NCI-H460 (cell line): ENCODE data around the gene ZDHHC17. TPM values are rescaled to one million over a fixed set of nuclear protein-coding genes. Genes with fewer than 3 reads are reported as not detected.
"Not testable (repeated sequence)": the region's sequence is repeated elsewhere in the genome, so short reads cannot be mapped to it uniquely, and the experiment has no call there.

Source experiments
- DNase-seq: peaks from one replicate; pipeline ENCODE4 v3.0.0-alpha.2; 2016; ENCODE audit warnings: low read depth; ENCODE audit errors: extremely low read depth
- total RNA-seq: library from RNA; depleted of rRNA; stranded (reverse); fragments of >200 nt; shearing (Covaris generic); gene quantifications from 2 replicates; pipeline ENCODE4 v1.2.3, GENCODE V29; 2014

The ZDHHC17 gene
- total RNA-seq, 1 experiment from 2014 or later: 31.2 TPM

GRCh38 chr12:76764856-76765255 is 941 bp downstream of the ZDHHC17 start:
- no peak for DNase-seq

DNA sequence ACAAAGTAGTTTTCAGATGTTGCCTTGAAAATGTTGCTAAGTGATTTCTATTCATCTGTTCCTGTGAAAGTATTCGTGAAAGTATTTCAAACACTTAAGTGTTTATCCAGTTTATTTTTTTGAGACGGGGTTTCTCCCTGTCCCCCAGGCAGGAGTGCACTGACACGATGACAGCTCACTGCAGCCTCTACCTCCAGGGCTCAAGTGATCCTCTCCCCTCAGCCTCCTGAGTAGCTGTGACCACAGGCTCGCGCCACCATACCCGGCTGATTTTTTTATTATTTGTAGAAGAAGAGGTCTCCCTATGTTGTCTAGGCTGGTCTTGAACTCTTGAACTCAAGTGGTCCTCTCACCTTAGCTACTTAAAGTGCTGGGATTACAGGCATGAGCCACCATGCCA is 1.7 kb downstream of the ZDHHC17 start:
- no peak for DNase-seq

- DNase-seq: no peak
These were observed 2.2 kb downstream of the ZDHHC17 start for GRCh38 chr12:76766161-76766560.

DNA sequence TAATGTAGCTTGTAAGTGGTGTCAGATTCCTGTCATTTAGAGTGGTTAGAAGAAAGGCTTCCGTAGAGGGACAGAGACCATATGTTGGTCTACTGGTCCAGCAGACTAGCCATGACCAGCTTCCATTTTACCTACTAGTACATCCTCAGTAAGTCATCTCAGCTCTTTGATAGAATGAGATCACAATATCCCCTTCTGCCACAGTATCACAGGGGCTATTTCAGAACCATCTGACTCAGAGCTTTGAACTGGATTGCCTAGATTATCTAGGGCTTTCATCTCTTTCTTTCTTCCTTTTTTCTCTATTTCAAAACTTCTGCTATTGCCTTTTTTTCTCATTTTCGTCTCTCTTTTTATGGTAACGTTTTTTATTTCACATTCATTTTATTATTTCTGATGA is 4.7 kb downstream of the ZDHHC17 start:
- DNase-seq: no peak

DNA sequence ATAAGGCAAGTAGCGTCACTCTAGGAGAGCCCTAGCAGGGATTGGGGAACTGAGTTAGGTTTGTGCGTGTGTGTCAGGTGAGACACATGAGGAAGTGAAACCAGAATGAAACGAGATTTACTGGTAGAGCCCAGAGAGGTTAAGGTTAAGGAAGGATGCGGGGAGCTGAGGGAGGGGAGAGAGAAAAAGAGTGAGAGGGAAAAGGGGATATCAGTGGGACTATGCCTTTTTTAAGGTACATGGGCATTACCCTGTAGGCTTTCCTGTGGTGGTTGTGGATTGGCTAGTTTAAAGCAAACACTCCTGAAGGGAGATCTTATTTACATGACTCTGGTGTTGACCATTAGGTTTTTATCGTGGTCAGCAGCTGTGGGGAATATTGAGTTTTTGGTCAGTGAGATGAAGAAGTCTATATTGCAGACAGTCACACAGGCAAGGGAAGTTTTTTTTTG is 13.9 kb downstream of the ZDHHC17 start:
- DNase-seq: no peak

- no peak for DNase-seq
These were observed 14.4 kb downstream of the ZDHHC17 start for GRCh38 chr12:76778364-76778763.

- not testable (repeated sequence) for DNase-seq
These were observed 15.4 kb downstream of the ZDHHC17 start for GRCh38 chr12:76779310-76779709.

GRCh38 chr12:76781321-76781720 is 17.4 kb downstream of the ZDHHC17 start:
- DNase-seq: no peak

- DNase-seq: no peak
These were observed 18.6 kb downstream of the ZDHHC17 start for GRCh38 chr12:76782526-76782925.

DNA sequence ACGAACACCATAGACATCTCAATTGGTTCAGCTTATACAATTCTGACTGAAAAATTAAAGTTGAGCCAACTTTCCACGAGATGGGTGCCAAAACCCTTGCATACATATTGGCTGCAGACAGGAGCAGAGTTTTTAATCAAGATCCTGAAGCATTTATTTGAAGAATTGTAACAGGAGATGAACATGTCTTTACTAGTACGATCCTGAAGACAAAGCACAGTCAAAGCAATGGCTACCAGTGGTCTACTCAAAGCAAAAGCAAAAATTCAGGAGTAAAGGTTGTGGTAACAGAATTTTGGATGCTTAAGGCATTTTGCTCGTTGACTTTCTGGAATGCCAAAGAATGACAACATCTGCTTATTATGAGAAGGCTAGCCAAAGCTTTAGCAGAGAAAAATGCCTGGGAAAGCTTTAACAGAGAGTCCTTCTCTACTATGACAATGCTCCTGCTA is 20.7 kb downstream of the ZDHHC17 start:
- DNase-seq: no peak

- no peak for DNase-seq
These were observed 21.5 kb downstream of the ZDHHC17 start for GRCh38 chr12:76785407-76785806.

DNA sequence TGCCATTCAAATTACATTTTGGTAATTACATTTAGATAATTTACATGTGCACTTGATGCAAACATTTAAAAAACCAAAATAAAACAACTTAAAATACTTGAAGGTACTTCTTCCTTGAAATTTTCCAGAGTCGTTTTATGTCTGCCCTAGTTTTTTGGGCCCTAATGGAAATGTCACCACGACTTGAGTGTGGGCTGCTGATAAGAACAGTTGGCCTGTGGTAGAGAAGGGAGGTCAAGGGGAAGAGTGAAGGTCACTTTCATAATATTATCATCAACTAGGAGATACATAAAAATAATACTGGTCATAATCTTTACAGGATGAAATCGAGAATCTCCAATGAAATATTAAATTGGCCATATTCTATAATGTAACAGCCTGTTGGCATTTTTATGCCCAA is 23.1 kb downstream of the ZDHHC17 start:
- no peak for DNase-seq

DNA sequence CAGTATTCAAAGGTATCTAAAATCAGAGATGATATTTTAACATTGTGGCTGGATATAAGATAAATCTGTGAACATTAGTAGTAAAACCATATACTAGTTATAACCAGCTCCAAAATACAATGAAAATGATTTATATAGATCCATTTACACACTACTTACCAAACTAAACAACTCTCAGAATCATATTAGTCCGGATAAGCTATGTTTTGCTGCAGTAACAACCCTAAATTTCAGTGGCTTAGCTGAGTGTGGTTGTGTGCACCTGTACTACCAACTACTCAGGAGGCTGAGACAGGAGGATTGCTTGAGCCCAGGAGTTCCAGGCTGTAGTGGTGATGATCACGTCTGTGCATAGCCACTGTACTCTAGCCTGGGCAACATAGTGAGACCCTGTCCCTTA is 23.8 kb downstream of the ZDHHC17 start:
- no peak for DNase-seq

- no peak for DNase-seq
These were observed 25.6 kb downstream of the ZDHHC17 start for GRCh38 chr12:76789335-76790050.

- peak; percentile 19 for DNase-seq
These were observed 26.9 kb downstream of the ZDHHC17 start for GRCh38 chr12:76790564-76791552.

DNA sequence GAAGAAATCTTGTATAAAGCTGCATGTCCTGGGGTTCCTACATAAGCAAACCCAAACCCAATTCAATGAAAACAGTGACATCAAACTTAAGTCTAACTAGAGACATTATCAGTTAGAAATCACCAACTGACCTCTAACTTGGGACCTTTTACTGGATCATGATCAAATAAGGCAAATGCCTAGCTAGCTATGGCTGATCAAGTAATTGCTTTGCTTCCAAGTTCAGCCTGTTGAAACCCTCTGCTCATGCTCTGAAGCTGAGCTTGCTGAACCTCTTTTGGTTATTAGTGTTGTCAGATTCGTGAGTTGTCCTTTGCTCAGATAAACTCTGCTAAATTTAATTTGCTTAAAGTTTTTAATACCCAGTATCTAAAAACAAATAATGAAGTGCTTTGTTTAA is 28.9 kb downstream of the ZDHHC17 start:
- no peak for DNase-seq

GRCh38 chr12:76798864-76799263 is 34.9 kb downstream of the ZDHHC17 start:
- DNase-seq: no peak

DNA sequence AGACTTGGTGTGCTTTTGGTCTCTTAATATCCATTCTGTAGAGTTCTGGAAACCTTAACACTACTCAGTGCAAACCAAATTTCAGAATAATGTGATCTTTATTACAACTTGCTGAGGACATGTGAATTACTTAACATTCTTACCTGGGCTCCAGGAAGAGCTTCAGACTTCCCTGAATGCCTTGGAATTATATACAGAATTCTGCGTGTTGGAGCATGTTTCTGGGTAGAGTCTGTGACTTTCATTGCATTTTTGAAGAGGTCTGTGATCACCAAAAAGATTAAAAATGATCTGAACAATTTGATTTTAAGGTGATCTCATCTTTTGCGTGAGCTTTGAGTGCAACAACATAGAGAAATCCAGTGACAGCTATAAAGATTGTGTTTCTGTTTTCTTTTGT is 35.4 kb downstream of the ZDHHC17 start:
- no peak for DNase-seq

DNA sequence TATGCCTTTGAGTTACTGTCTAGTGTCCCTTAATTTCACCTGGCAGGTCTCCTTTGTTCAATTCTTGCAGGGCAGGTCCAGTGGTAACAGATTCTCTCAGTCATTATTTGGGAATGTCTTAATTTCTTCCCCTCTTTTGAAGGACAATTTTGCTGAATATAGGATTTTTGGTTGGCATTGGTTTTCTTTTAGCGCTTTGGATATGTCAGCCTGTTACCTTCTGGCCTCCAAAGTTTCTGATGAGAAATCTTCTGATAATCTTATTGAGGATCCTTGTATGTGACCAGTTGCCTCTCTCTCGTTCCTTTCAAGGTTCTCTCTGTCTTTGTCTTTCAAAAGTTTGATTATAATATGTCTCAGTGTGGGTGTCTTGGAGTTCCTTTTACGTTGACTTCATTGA is 38.1 kb downstream of the ZDHHC17 start:
- no peak for DNase-seq

DNA sequence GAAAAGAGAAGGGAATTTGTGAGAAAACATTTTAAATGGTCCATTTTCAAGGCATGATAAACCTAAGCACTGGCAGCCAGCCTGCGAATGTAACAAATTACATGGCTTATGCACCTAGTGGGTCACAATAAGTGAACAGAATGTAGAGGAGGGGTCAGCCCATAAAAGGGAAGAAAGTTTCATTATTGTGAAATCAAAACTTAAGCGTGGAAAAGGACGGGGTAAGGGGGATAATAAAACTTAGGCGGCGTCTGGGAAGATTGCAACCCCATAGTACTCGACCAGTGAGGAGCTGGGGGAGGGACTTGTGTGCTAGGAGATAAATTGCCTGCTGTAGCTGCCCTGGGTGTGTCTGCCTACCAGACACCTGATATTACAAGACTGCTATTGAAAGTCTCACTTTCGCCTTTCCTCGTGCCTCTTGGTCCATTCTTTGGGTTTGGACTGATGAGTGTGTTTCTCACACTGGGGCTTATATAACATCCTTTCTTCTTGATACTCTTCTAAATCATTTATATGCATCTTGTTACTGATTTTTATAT is 40.6 kb downstream of the ZDHHC17 start:
- DNase-seq: no peak

- no peak for DNase-seq
These were observed 46.9 kb downstream of the ZDHHC17 start for GRCh38 chr12:76810671-76811419.
